SK-N-SH treated with all-trans-retinoic acid at 6 μM for 48 hours (cell line): ENCODE data around the gene PTPRJ.

Experiments
- BACH2 ChIP-seq: fragments of 250-450 bp; sonication (Bioruptor Pico); IDR thresholded peaks from 2 replicates; pipeline ENCODE4 v1.9.0; 2021; ENCODE audit warnings: mild to moderate bottlenecking, borderline replicate concordance
- ISL1 ChIP-seq: fragments of 250-450 bp; sonication (Bioruptor Pico); IDR thresholded peaks from 2 replicates; pipeline ENCODE4 v2.1.2; 2022; ENCODE audit warnings: mild to moderate bottlenecking, moderate library complexity
- PPARA ChIP-seq: fragments of 250-450 bp; sonication (Bioruptor Pico); IDR thresholded peaks from 2 replicates; pipeline ENCODE4 v1.5.0; 2020; ENCODE audit warnings: mild to moderate bottlenecking, borderline replicate concordance
- TCF4 ChIP-seq: fragments of 250-450 bp; sonication (Bioruptor Pico); IDR thresholded peaks from 2 replicates; pipeline ENCODE4 v1.8.0; 2021; ENCODE audit warnings: mild to moderate bottlenecking, moderate library complexity, borderline replicate concordance
- ZFP3 ChIP-seq: fragments of 250-450 bp; sonication (Bioruptor Pico); IDR thresholded peaks from 2 replicates; pipeline ENCODE4 v1.5.0; 2020; ENCODE audit warnings: mild to moderate bottlenecking, moderate library complexity
- ZFP30 ChIP-seq: fragments of 450-650 bp; formaldehyde crosslinking; IDR thresholded peaks from 2 replicates; pipeline ENCODE4 v1.5.0; 2022; ENCODE audit warnings: mild to moderate bottlenecking, moderate library complexity
- ZNF565 ChIP-seq: fragments of 450-650 bp; formaldehyde crosslinking; conservative IDR thresholded peaks from 2 replicates; pipeline ENCODE4 v1.5.0; 2020; ENCODE audit warnings: low read depth, mild to moderate bottlenecking, moderate library complexity
- TF ChIP-seq, protein P1 (sequence below): fragments of 250-450 bp; sonication (Bioruptor Pico); IDR thresholded peaks from 2 replicates; pipeline ENCODE4 v1.8.0; 2020; ENCODE audit warnings: mild to moderate bottlenecking, moderate library complexity, borderline replicate concordance
- TF ChIP-seq, protein P2 (sequence below): fragments of 250-450 bp; sonication (Bioruptor Pico); IDR thresholded peaks from 2 replicates; pipeline ENCODE4 v1.5.0; 2020; ENCODE audit warnings: mild to moderate bottlenecking, moderate library complexity
- TF ChIP-seq, protein P3 (sequence below): fragments of 250-450 bp; sonication (Bioruptor Pico); IDR thresholded peaks from 2 replicates; pipeline ENCODE4 v1.5.1; 2021; ENCODE audit warnings: mild to moderate bottlenecking, moderate library complexity
- TF ChIP-seq, protein P4 (sequence below): fragments of 250-450 bp; sonication (Bioruptor Pico); IDR thresholded peaks from 2 replicates; pipeline ENCODE4 v1.5.1; 2020; ENCODE audit warnings: low read depth, mild to moderate bottlenecking, moderate library complexity
- TF ChIP-seq, protein P5 (sequence below): fragments of 250-450 bp; sonication (Bioruptor Pico); IDR thresholded peaks from 2 replicates; pipeline ENCODE4 v1.8.0; 2021; ENCODE audit warnings: low read depth, mild to moderate bottlenecking, moderate library complexity, borderline replicate concordance

DNA sequence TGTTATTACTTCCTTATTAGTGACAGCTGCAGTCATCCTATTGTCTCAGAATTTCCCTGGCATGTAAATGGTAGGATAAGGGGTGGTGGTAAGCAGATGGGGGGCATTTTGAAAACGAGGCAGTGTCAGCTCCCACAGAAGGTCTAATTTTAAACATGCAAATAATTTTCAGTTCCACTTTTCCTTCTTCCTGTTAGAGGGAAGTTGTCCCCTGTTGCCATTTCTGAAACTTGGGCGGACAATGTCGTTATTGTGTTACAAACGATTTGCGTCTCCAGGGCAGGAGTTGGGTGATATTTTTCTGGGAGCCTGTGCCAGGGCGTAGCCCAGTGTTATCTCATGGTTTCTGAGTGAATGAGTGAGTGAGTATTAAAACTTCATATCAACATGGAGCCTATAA is 7.4 kb downstream of the PTPRJ start:
- no peak for TF ChIP-seq ISL1 (CRISPR knock-in tag)
- TF ChIP-seq, protein P1, sequence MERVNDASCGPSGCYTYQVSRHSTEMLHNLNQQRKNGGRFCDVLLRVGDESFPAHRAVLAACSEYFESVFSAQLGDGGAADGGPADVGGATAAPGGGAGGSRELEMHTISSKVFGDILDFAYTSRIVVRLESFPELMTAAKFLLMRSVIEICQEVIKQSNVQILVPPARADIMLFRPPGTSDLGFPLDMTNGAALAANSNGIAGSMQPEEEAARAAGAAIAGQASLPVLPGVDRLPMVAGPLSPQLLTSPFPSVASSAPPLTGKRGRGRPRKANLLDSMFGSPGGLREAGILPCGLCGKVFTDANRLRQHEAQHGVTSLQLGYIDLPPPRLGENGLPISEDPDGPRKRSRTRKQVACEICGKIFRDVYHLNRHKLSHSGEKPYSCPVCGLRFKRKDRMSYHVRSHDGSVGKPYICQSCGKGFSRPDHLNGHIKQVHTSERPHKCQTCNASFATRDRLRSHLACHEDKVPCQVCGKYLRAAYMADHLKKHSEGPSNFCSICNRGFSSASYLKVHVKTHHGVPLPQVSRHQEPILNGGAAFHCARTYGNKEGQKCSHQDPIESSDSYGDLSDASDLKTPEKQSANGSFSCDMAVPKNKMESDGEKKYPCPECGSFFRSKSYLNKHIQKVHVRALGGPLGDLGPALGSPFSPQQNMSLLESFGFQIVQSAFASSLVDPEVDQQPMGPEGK (CRISPR knock-in tag) = no peak
- TF ChIP-seq, protein P2, sequence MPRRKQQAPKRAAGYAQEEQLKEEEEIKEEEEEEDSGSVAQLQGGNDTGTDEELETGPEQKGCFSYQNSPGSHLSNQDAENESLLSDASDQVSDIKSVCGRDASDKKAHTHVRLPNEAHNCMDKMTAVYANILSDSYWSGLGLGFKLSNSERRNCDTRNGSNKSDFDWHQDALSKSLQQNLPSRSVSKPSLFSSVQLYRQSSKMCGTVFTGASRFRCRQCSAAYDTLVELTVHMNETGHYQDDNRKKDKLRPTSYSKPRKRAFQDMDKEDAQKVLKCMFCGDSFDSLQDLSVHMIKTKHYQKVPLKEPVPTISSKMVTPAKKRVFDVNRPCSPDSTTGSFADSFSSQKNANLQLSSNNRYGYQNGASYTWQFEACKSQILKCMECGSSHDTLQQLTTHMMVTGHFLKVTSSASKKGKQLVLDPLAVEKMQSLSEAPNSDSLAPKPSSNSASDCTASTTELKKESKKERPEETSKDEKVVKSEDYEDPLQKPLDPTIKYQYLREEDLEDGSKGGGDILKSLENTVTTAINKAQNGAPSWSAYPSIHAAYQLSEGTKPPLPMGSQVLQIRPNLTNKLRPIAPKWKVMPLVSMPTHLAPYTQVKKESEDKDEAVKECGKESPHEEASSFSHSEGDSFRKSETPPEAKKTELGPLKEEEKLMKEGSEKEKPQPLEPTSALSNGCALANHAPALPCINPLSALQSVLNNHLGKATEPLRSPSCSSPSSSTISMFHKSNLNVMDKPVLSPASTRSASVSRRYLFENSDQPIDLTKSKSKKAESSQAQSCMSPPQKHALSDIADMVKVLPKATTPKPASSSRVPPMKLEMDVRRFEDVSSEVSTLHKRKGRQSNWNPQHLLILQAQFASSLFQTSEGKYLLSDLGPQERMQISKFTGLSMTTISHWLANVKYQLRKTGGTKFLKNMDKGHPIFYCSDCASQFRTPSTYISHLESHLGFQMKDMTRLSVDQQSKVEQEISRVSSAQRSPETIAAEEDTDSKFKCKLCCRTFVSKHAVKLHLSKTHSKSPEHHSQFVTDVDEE = no peak
- no peak for TF ChIP-seq PPARA (CRISPR knock-in tag)
- no peak for TF ChIP-seq ZFP3
- no peak for TF ChIP-seq BACH2
- TF ChIP-seq ZNF565 (CRISPR knock-in tag) = no peak
- TF ChIP-seq, protein P3, sequence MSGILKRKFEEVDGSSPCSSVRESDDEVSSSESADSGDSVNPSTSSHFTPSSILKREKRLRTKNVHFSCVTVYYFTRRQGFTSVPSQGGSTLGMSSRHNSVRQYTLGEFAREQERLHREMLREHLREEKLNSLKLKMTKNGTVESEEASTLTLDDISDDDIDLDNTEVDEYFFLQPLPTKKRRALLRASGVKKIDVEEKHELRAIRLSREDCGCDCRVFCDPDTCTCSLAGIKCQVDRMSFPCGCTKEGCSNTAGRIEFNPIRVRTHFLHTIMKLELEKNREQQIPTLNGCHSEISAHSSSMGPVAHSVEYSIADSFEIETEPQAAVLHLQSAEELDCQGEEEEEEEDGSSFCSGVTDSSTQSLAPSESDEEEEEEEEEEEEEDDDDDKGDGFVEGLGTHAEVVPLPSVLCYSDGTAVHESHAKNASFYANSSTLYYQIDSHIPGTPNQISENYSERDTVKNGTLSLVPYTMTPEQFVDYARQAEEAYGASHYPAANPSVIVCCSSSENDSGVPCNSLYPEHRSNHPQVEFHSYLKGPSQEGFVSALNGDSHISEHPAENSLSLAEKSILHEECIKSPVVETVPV (CRISPR knock-in tag) = no peak
- TF ChIP-seq ZFP30 (CRISPR knock-in tag) = no peak
- TF ChIP-seq TCF4 (CRISPR knock-in tag) = no peak
- TF ChIP-seq, protein P4, sequence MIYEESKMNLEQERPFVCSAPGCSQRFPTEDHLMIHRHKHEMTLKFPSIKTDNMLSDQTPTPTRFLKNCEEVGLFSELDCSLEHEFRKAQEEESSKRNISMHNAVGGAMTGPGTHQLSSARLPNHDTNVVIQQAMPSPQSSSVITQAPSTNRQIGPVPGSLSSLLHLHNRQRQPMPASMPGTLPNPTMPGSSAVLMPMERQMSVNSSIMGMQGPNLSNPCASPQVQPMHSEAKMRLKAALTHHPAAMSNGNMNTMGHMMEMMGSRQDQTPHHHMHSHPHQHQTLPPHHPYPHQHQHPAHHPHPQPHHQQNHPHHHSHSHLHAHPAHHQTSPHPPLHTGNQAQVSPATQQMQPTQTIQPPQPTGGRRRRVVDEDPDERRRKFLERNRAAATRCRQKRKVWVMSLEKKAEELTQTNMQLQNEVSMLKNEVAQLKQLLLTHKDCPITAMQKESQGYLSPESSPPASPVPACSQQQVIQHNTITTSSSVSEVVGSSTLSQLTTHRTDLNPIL (CRISPR knock-in tag) = no peak
- TF ChIP-seq, protein P5, sequence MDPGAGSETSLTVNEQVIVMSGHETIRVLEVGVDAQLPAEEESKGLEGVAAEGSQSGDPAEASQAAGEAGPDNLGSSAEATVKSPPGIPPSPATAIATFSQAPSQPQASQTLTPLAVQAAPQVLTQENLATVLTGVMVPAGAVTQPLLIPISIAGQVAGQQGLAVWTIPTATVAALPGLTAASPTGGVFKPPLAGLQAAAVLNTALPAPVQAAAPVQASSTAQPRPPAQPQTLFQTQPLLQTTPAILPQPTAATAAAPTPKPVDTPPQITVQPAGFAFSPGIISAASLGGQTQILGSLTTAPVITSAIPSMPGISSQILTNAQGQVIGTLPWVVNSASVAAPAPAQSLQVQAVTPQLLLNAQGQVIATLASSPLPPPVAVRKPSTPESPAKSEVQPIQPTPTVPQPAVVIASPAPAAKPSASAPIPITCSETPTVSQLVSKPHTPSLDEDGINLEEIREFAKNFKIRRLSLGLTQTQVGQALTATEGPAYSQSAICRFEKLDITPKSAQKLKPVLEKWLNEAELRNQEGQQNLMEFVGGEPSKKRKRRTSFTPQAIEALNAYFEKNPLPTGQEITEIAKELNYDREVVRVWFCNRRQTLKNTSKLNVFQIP = no peak
